Mesenchymal stem cell (in vitro differentiated cells and primary cell): ENCODE measurements around the gene PPP1CC.

Experiments used
- DNase-seq: peaks from one replicate; pipeline ENCODE4 v3.0.0-alpha.2; 2013
- H2AFZ ChIP-seq: one replicate; pipeline ENCODE4 v1.6.1; 2013; ENCODE audit warnings: low read depth, mild to moderate bottlenecking, control low read depth, inconsistent platforms, low read length, moderate library complexity
- H2AK5ac ChIP-seq: 2 replicates; pipeline ENCODE4 v1.6.1; 2013; ENCODE audit warnings: low read length, moderate library complexity, mild to moderate bottlenecking, inconsistent platforms; ENCODE audit not compliant: severe bottlenecking
- H2BK120ac ChIP-seq: one replicate; pipeline ENCODE4 v1.6.1; 2013; ENCODE audit warnings: low read depth, mild to moderate bottlenecking, inconsistent platforms, low read length, moderate library complexity
- H2BK12ac ChIP-seq, 2 experiments: one replicate each; pipeline ENCODE4 v1.6.1; 2013; ENCODE audit warnings: inconsistent platforms in 2 of 2, low read length in 2 of 2, mild to moderate bottlenecking in 2 of 2, moderate library complexity in 2 of 2, control low read depth in 1 of 2
- H2BK15ac ChIP-seq: one replicate; pipeline ENCODE4 v1.6.1; 2013; ENCODE audit warnings: mild to moderate bottlenecking, low read depth, inconsistent platforms; ENCODE audit not compliant: poor library complexity, severe bottlenecking
- H2BK5ac ChIP-seq: 2 replicates; pipeline ENCODE4 v1.6.1; 2013; ENCODE audit warnings: low read depth, mild to moderate bottlenecking, low read length, control low read depth, inconsistent platforms; ENCODE audit not compliant: poor library complexity, severe bottlenecking
- H3K14ac ChIP-seq, 2 experiments: one replicate each; pipeline ENCODE4 v1.6.1; 2013; ENCODE audit warnings: inconsistent platforms in 2 of 2, low read length in 2 of 2, control low read depth in 1 of 2, mild to moderate bottlenecking in 1 of 2, moderate library complexity in 1 of 2
- H3K18ac ChIP-seq, 2 experiments: one replicate each; pipeline ENCODE4 v1.6.1; 2013; ENCODE audit warnings: inconsistent platforms in 2 of 2, low read length in 2 of 2, control low read depth in 1 of 2, low read depth in 1 of 2, mild to moderate bottlenecking in 1 of 2
- H3K23ac ChIP-seq, 2 experiments: one replicate each; pipeline ENCODE4 v1.6.1; 2013; ENCODE audit warnings: inconsistent platforms in 2 of 2, low read length in 2 of 2, mild to moderate bottlenecking in 2 of 2, moderate library complexity in 2 of 2, control low read depth in 1 of 2
- H3K27ac ChIP-seq: 2 replicates; pipeline ENCODE4 v1.5.1; 2013; ENCODE audit warnings: mild to moderate bottlenecking, moderate library complexity, low read length, control low read depth, inconsistent platforms; ENCODE audit not compliant: poor library complexity, severe bottlenecking
- H3K27me3 ChIP-seq, 2 experiments: 2 replicates each; pipeline versions ENCODE4 v1.6.1 to v1.7.0; 2013; ENCODE audit warnings: low read length in 2 of 2, mild to moderate bottlenecking in 2 of 2, moderate library complexity in 2 of 2, control low read depth in 1 of 2, inconsistent platforms in 1 of 2; ENCODE audit not compliant: control insufficient read depth in 1 of 2, insufficient read depth in 1 of 2
- H3K36me3 ChIP-seq, 2 experiments: 2 replicates each; pipeline versions ENCODE4 v1.6.1 to v1.7.0; 2013; ENCODE audit warnings: low read length in 2 of 2, control low read depth in 1 of 2, inconsistent platforms in 1 of 2, low read depth in 1 of 2, mild to moderate bottlenecking in 1 of 2; ENCODE audit not compliant: insufficient read depth in 2 of 2, control insufficient read depth in 1 of 2
- H3K4ac ChIP-seq, 2 experiments: one replicate each; pipeline ENCODE4 v1.6.1; 2013; ENCODE audit warnings: inconsistent platforms in 2 of 2, low read length in 2 of 2, mild to moderate bottlenecking in 2 of 2, moderate library complexity in 2 of 2, control low read depth in 1 of 2, low read depth in 1 of 2
- H3K4me1 ChIP-seq: 2 replicates; pipeline ENCODE4 v1.6.1; 2013; ENCODE audit warnings: low read depth, low read length, control low read depth; ENCODE audit not compliant: control insufficient read depth, insufficient read depth
- H3K4me2 ChIP-seq: 2 replicates; pipeline ENCODE4 v1.6.1; 2013; ENCODE audit warnings: low read length, mild to moderate bottlenecking, inconsistent platforms; ENCODE audit not compliant: poor library complexity, severe bottlenecking
- H3K4me3 ChIP-seq, 2 experiments: 2 replicates each; pipeline versions ENCODE4 v1.5.1 to v1.7.0; 2013; ENCODE audit warnings: low read length in 2 of 2, mild to moderate bottlenecking in 2 of 2, control low read depth in 1 of 2, low read depth in 1 of 2; ENCODE audit not compliant: insufficient read depth in 1 of 2
- H3K79me1 ChIP-seq: replicated peaks from 2 replicates; pipeline ENCODE4 v1.6.1; 2013; ENCODE audit warnings: mild to moderate bottlenecking, control low read depth, low read length, inconsistent platforms; ENCODE audit not compliant: poor library complexity, severe bottlenecking
- H3K9ac ChIP-seq: 2 replicates; pipeline ENCODE4 v1.7.0; 2013; ENCODE audit warnings: mild to moderate bottlenecking, low read length, moderate library complexity
- H3K9me3 ChIP-seq: 2 replicates; pipeline ENCODE4 v1.7.0; 2013; ENCODE audit warnings: mild to moderate bottlenecking, low read length; ENCODE audit not compliant: control insufficient read depth
- H4K8ac ChIP-seq: one replicate; pipeline ENCODE4 v1.6.1; 2013; ENCODE audit warnings: inconsistent platforms, mild to moderate bottlenecking, low read length, moderate library complexity
- H4K91ac ChIP-seq: one replicate; pipeline ENCODE4 v1.6.1; 2013; ENCODE audit warnings: mild to moderate bottlenecking, low read length, inconsistent platforms
- WGBS: methylation state at CpG from one replicate; pipeline ENCODE4 v1.1.7; 2013; ENCODE audit warnings: mixed read lengths; 5-methylcytosine and 5-hydroxymethylcytosine counted together

Gene PPP1CC

DNA sequence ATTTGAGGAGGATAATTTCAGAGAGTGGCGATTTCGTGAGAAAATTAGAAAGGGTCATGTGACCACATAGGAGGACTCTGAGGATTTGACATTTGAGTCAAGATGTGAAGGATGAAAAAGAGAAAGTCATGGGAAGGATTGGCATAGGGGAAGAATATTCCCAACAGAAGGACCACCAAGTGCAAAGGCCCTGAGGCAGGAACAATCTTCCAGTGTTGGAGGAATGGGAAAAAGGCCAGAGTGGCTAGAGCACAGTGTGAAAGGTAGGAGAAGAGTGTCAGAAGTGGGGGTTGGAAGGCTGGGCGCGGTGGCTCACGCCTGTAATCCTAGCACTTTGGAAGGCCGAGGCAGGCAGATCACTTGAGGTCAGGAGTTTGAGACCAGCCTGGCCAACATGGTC lies 3.9 kb upstream of the PPP1CC start:
- Histone ChIP-seq H2AFZ (no peak overlapping the region), H4K91ac (no peak overlapping the region), H3K27me3 (no peaks in the 10 kb centered on the region), H4K8ac (no peak overlapping the region), H3K18ac (no peak overlapping the region), H3K23ac (no peak overlapping the region), H3K9me3 (no peaks in the 10 kb centered on the region), H3K4me3 (no peak overlapping the region), H3K9ac (no peak overlapping the region), H2BK12ac (no peak overlapping the region), H3K27ac (no peak overlapping the region), H3K4me2 (no peak overlapping the region), H3K4ac (no peak overlapping the region), H2BK5ac (no peak overlapping the region), H2BK120ac (no peak overlapping the region), H3K36me3 (no peaks in the 10 kb centered on the region), H3K14ac (no peak overlapping the region), H2BK15ac (no peak overlapping the region), H3K79me1 (peaks cover 4% of the 10 kb centered on the region), H3K4me1 (peaks cover 12% of the 10 kb centered on the region), H2AK5ac (no peak overlapping the region)
- no peak for DNase-seq
- 96% methylated on average over 6 of the region's 6 CpGs for WGBS

GRCh38 chr12:110745542-110746284 lies 3.0 kb upstream of the PPP1CC start:
- no peak overlapping the region for H2BK120ac ChIP-seq
- no peak overlapping the region for H2AFZ ChIP-seq
- H2BK15ac ChIP-seq, result no peak overlapping the region
- no peak overlapping the region for H3K23ac ChIP-seq
- H3K9ac ChIP-seq, result no peak overlapping the region
- H3K18ac ChIP-seq, result no peak overlapping the region
- no peak for DNase-seq
- H2BK12ac ChIP-seq, result no peak overlapping the region
- no peak overlapping the region for H4K8ac ChIP-seq
- no peak overlapping the region for H2BK5ac ChIP-seq
- no peaks in the 10 kb centered on the region for H3K36me3 ChIP-seq
- H3K4ac ChIP-seq, result no peak overlapping the region
- 90% methylated on average over 12 of the region's 16 CpGs for WGBS
- no peaks in the 10 kb centered on the region for H3K9me3 ChIP-seq
- H3K79me1 ChIP-seq, result peaks cover 4% of the 10 kb centered on the region
- H3K27me3 ChIP-seq, result no peaks in the 10 kb centered on the region
- no peak overlapping the region for H4K91ac ChIP-seq
- no peak overlapping the region for H3K14ac ChIP-seq
- no peak overlapping the region for H2AK5ac ChIP-seq
- H3K27ac ChIP-seq, result no peak overlapping the region
- H3K4me3 ChIP-seq, result no peak overlapping the region
- H3K4me1 ChIP-seq, result peaks cover 12% of the 10 kb centered on the region
- H3K4me2 ChIP-seq, result no peak overlapping the region

- Histone ChIP-seq H3K27me3 (no peaks in the 10 kb centered on the region), H3K4me1 (peaks cover 12% of the 10 kb centered on the region), H2BK15ac (no peak overlapping the region), H3K36me3 (no peaks in the 10 kb centered on the region), H3K23ac (no peak overlapping the region), H4K91ac (no peak overlapping the region), H4K8ac (no peak overlapping the region), H3K9me3 (no peaks in the 10 kb centered on the region), H3K4me2 (no peak overlapping the region), H2BK120ac (no peak overlapping the region), H3K14ac (no peak overlapping the region), H3K4ac (no peak overlapping the region), H3K27ac (no peak overlapping the region), H2AFZ (no peak overlapping the region), H3K4me3 (no peak overlapping the region), H2BK12ac (no peak overlapping the region), H3K18ac (no peak overlapping the region), H2BK5ac (no peak overlapping the region), H2AK5ac (no peak overlapping the region), H3K79me1 (peaks cover 4% of the 10 kb centered on the region), H3K9ac (no peak overlapping the region)
- WGBS, result 92% methylated on average over 4 of the region's 5 CpGs
- no peak for DNase-seq
Observed at GRCh38 chr12:110744601-110745264, 2.0 kb upstream of the PPP1CC start.

GRCh38 chr12:110744151-110744571 lies 1.5 kb upstream of the PPP1CC start:
- Histone ChIP-seq H2AK5ac (no peak overlapping the region), H3K23ac (no peak overlapping the region)

More at GRCh38 chr12:110744151-110744571, 1.5 kb upstream of the PPP1CC start:
- 83% methylated on average over 4 of the region's 4 CpGs for WGBS
- Histone ChIP-seq H3K79me1 (peaks cover 4% of the 10 kb centered on the region), H3K4me2 (peak overlapping the region; percentile 95), H2BK12ac (peak overlapping the region in 1 of 2 experiments; percentile 39), H3K9me3 (no peaks in the 10 kb centered on the region), H2BK120ac (no peak overlapping the region), H3K14ac (no peak overlapping the region), H3K4me1 (peaks cover 12% of the 10 kb centered on the region), H3K27me3 (no peaks in the 10 kb centered on the region), H3K4ac (no peak overlapping the region), H3K4me3 (peak overlapping the region in 1 of 2 experiments; percentile 86), H3K36me3 (no peaks in the 10 kb centered on the region), H2AFZ (peak overlapping the region; percentile 72), H2BK15ac (no peak overlapping the region), H3K27ac (no peak overlapping the region), H2BK5ac (no peak overlapping the region), H3K9ac (no peak overlapping the region), H4K8ac (peak overlapping the region; percentile 65), H4K91ac (peak overlapping the region; percentile 70), H3K18ac (no peak overlapping the region)
- no peak for DNase-seq
